Mesothelial cell of epicardium (in vitro differentiated cells): ENCODE measurements around the gene MAB21L4. TPM values are rescaled to one million over a fixed set of nuclear protein-coding genes. Genes with fewer than 3 reads are reported as not detected.
A peak's percentile ranks its signal among the peaks of the same experiment; 100 is the strongest.

ENCODE experiments used
- DNase-seq, 2 experiments: peaks; one replicate each; pipeline ENCODE4 v3.0.0; 2021; ENCODE audit warnings: low spot score in 2 of 2; ENCODE audit not compliant: unreplicated experiment in 2 of 2
- H3K27ac Mint-ChIP-seq: 2 replicates; pipeline ENCODE4 v1.8.0; 2021; ENCODE audit warnings: mixed read lengths
- H3K27me3 Mint-ChIP-seq: 2 replicates; pipeline ENCODE4 v1.8.0; 2021; ENCODE audit warnings: low read depth, mixed read lengths
- H3K36me3 Mint-ChIP-seq: 2 replicates; pipeline ENCODE4 v1.8.0; 2021; ENCODE audit warnings: mixed read lengths
- H3K4me1 Mint-ChIP-seq: 2 replicates; pipeline ENCODE4 v1.8.0; 2021; ENCODE audit warnings: mixed read lengths
- H3K4me3 Mint-ChIP-seq: 2 replicates; pipeline ENCODE4 v1.8.0; 2021; ENCODE audit warnings: mild to moderate bottlenecking, moderate library complexity, mixed read lengths
- H3K9me3 Mint-ChIP-seq: 2 replicates; pipeline ENCODE4 v1.8.0; 2021; ENCODE audit warnings: mixed read lengths
- CTCF ChIP-seq: fragments of 200-600 bp; sonication (generic); IDR thresholded peaks from one replicate; pipeline ENCODE4 v1.5.0; 2021; ENCODE audit warnings: antibody characterized with exemption; ENCODE audit not compliant: unreplicated experiment
- total RNA-seq: library from RNA; stranded (reverse); gene quantifications from 3 replicates; pipeline ENCODE4 v1.2.1, GENCODE V29; 2021

The MAB21L4 gene
- total RNA-seq, 1 donor from 2014 or later = 2.4 TPM

- H3K27ac Mint-ChIP-seq = no peak overlapping the region
- peaks cover 17% of the 10 kb centered on the region for H3K27me3 Mint-ChIP-seq
- H3K36me3 Mint-ChIP-seq = no peaks in the 10 kb centered on the region
- no peaks in the 10 kb centered on the region for H3K9me3 Mint-ChIP-seq
- H3K4me1 Mint-ChIP-seq = no peaks in the 10 kb centered on the region
- DNase-seq = peak; percentile 18 to 38
- no peak for TF ChIP-seq CTCF
- H3K4me3 Mint-ChIP-seq = no peak overlapping the region
These were observed 34.2 kb upstream of the MAB21L4 start for GRCh38 chr2:240930096-240930630.

GRCh38 chr2:240929364-240930095 is 33.6 kb upstream of the MAB21L4 start:
- no peaks in the 10 kb centered on the region for H3K9me3 Mint-ChIP-seq
- peaks cover 17% of the 10 kb centered on the region for H3K27me3 Mint-ChIP-seq
- TF ChIP-seq CTCF = no peak
- no peak overlapping the region for H3K27ac Mint-ChIP-seq
- H3K4me3 Mint-ChIP-seq = no peak overlapping the region
- H3K4me1 Mint-ChIP-seq = no peaks in the 10 kb centered on the region
- H3K36me3 Mint-ChIP-seq = no peaks in the 10 kb centered on the region
- DNase-seq = peak; percentile 13 to 33

- Mint-ChIP-seq H3K36me3 (no peaks in the 10 kb centered on the region), H3K27ac (no peak overlapping the region), H3K27me3 (peaks cover 17% of the 10 kb centered on the region), H3K4me3 (no peak overlapping the region), H3K9me3 (no peaks in the 10 kb centered on the region), H3K4me1 (no peaks in the 10 kb centered on the region)
- peak in 1 of 2 experiments; percentile 32 for DNase-seq
- TF ChIP-seq CTCF = no peak
These were observed 32.8 kb upstream of the MAB21L4 start for GRCh38 chr2:240928476-240929363.

- no peak for TF ChIP-seq CTCF
- no peaks in the 10 kb centered on the region for H3K9me3 Mint-ChIP-seq
- H3K4me1 Mint-ChIP-seq = no peaks in the 10 kb centered on the region
- DNase-seq = no peak
- no peak overlapping the region for H3K4me3 Mint-ChIP-seq
- H3K27me3 Mint-ChIP-seq = peaks cover 17% of the 10 kb centered on the region
- H3K27ac Mint-ChIP-seq = no peak overlapping the region
- H3K36me3 Mint-ChIP-seq = no peaks in the 10 kb centered on the region
These were observed 31.4 kb upstream of the MAB21L4 start for GRCh38 chr2:240927390-240927781.

- H3K27ac Mint-ChIP-seq = no peak overlapping the region
- no peaks in the 10 kb centered on the region for H3K36me3 Mint-ChIP-seq
- no peak overlapping the region for H3K4me3 Mint-ChIP-seq
- peaks cover 17% of the 10 kb centered on the region for H3K27me3 Mint-ChIP-seq
- no peaks in the 10 kb centered on the region for H3K4me1 Mint-ChIP-seq
- peak; percentile 18 to 38 for DNase-seq
- no peaks in the 10 kb centered on the region for H3K9me3 Mint-ChIP-seq
- TF ChIP-seq CTCF = no peak
These were observed 30.8 kb upstream of the MAB21L4 start for GRCh38 chr2:240926516-240927389.
